HEK293 (cell line): ENCODE results near the gene C1orf210.

Experiments used
- CTCF ChIA-PET: fragments of 350-600 bp; formaldehyde crosslinking; extraction: SDS; loops from one replicate; lab custom pipeline; 2021; ENCODE audit warnings: antibody characterized with exemption; lab: Yijun Ruan, JAX
- POLR2A ChIA-PET: fragments of 300-600 bp; formaldehyde crosslinking; extraction: SDS; loops from one replicate; lab custom pipeline; 2020; ENCODE audit warnings: antibody characterized with exemption, inconsistent platforms; lab: Yijun Ruan, JAX
- H3K27ac ChIP-seq: fragments of 200-500 bp; sonication (Bioruptor generic); 2 replicates; pipeline ENCODE4 v1.5.1; 2014; ENCODE audit warnings: low read depth, low read length, control low read depth, inconsistent platforms; ENCODE audit errors: extremely low read depth
- H3K36me3 ChIP-seq, 2 experiments: fragments of 200-500 bp in 1 of 2; sonication (Bioruptor generic) in 1 of 2; 1 replicate in 1 of 2; 2 replicates in 1 of 2; pipeline ENCODE4 v1.5.1; 2014 to 2017; ENCODE audit warnings: inconsistent platforms in 2 of 2, low read length in 2 of 2; ENCODE audit not compliant: control insufficient read depth in 2 of 2, insufficient read depth in 1 of 2
- H3K4me1 ChIP-seq: fragments of 200-500 bp; sonication (Bioruptor generic); 2 replicates; pipeline ENCODE4 v1.5.1; 2014; ENCODE audit warnings: mild to moderate bottlenecking, low read length, inconsistent platforms; ENCODE audit not compliant: control insufficient read depth, insufficient read depth
- H3K4me3 ChIP-seq: 2 replicates; pipeline ENCODE4 v1.5.1; 2011; ENCODE audit warnings: low read depth, mild to moderate bottlenecking, control low read depth, low read length, moderate library complexity
- H3K9me3 ChIP-seq: fragments of 200-500 bp; sonication (Bioruptor generic); 2 replicates; pipeline ENCODE4 v1.5.1; 2014; ENCODE audit warnings: low read depth, low read length, inconsistent platforms; ENCODE audit not compliant: control insufficient read depth, insufficient read depth
- FEZF1 ChIP-seq: fragments of 450-650 bp; formaldehyde crosslinking; IDR thresholded peaks from 2 replicates; pipeline ENCODE4 v1.5.1; 2016; ENCODE audit warnings: missing biosample characterization, missing genetic modification characterization
- SALL2 ChIP-seq: fragments of 450-650 bp; formaldehyde crosslinking; IDR thresholded peaks from 2 replicates; pipeline ENCODE4 v1.5.0; 2017; ENCODE audit warnings: missing biosample characterization, mild to moderate bottlenecking, missing genetic modification characterization, borderline replicate concordance
- SCRT1 ChIP-seq: fragments of 450-650 bp; formaldehyde crosslinking; IDR thresholded peaks from 2 replicates; pipeline ENCODE4 v1.5.1; 2016; ENCODE audit warnings: missing biosample characterization, missing genetic modification characterization, borderline replicate concordance
- SCRT2 ChIP-seq: fragments of 450-650 bp; formaldehyde crosslinking; IDR thresholded peaks from 2 replicates; pipeline ENCODE4 v1.5.1; 2016; ENCODE audit warnings: missing biosample characterization, missing genetic modification characterization
- ZFP41 ChIP-seq: fragments of 450-650 bp; formaldehyde crosslinking; IDR thresholded peaks from 2 replicates; pipeline ENCODE4 v1.5.1; 2016; ENCODE audit warnings: missing biosample characterization, missing genetic modification characterization, borderline replicate concordance
- ZNF121 ChIP-seq: fragments of 450-650 bp; formaldehyde crosslinking; IDR thresholded peaks from 2 replicates; pipeline ENCODE4 v1.5.1; 2016; ENCODE audit warnings: missing biosample characterization, missing genetic modification characterization
- ZNF221 ChIP-seq: fragments of 450-650 bp; formaldehyde crosslinking; IDR thresholded peaks from 2 replicates; pipeline ENCODE4 v1.5.1; 2017; ENCODE audit warnings: missing biosample characterization, missing genetic modification characterization, borderline replicate concordance
- ZNF335 ChIP-seq: fragments of 450-650 bp; formaldehyde crosslinking; conservative IDR thresholded peaks from 2 replicates; pipeline ENCODE4 v1.5.1; 2016; ENCODE audit warnings: missing biosample characterization, missing genetic modification characterization
- ZNF747 ChIP-seq: fragments of 450-650 bp; formaldehyde crosslinking; IDR thresholded peaks from 2 replicates; pipeline ENCODE4 v1.5.1; 2016; ENCODE audit warnings: missing biosample characterization, missing genetic modification characterization
- ZNF76 ChIP-seq: fragments of 450-650 bp; formaldehyde crosslinking; IDR thresholded peaks from 2 replicates; pipeline ENCODE4; 2016; ENCODE audit warnings: low read depth, missing biosample characterization, missing genetic modification characterization, borderline replicate concordance
- ZNF777 ChIP-seq: fragments of 450-650 bp; formaldehyde crosslinking; IDR thresholded peaks from 2 replicates; pipeline ENCODE4 v1.5.1; 2017; ENCODE audit warnings: missing biosample characterization, missing genetic modification characterization, borderline replicate concordance
- TF ChIP-seq, protein P1 (sequence below): fragments of 450-650 bp; formaldehyde crosslinking; conservative IDR thresholded peaks from 2 replicates; pipeline ENCODE4 v1.5.1; 2016; ENCODE audit warnings: low read depth, missing biosample characterization, missing genetic modification characterization

Gene C1orf210

DNA sequence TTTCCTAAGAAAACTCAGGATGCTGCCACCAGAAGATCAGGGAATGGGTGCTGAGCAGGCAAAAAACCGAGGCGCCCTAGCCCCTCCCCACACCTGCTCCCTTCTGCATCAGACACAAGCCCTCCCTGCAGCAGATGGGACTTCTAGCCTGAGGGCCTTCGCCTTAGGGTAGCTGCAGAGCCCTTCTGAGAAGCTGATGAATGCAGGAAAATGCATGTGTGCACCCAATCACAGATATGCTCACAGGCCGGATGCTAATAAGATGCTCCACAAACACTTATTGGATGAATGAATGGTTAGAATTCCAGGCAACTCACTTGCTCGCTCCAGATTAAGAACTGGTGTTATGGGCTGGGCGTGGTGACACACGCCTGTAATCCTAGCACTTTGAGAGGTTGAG is 6.8 kb upstream of the C1orf210 start:
- H3K4me3 ChIP-seq = no peak overlapping the region
- peaks cover 4% of the 10 kb centered on the region for H3K4me1 ChIP-seq
- H3K9me3 ChIP-seq = no peaks in the 10 kb centered on the region
- CTCF ChIA-PET = interaction anchor here (0.6 kb wide), 1 partner anchor 279 kb away, joined by 5 read pairs; no protein-coding TSS in a partner anchor
- TF ChIP-seq, protein P1, sequence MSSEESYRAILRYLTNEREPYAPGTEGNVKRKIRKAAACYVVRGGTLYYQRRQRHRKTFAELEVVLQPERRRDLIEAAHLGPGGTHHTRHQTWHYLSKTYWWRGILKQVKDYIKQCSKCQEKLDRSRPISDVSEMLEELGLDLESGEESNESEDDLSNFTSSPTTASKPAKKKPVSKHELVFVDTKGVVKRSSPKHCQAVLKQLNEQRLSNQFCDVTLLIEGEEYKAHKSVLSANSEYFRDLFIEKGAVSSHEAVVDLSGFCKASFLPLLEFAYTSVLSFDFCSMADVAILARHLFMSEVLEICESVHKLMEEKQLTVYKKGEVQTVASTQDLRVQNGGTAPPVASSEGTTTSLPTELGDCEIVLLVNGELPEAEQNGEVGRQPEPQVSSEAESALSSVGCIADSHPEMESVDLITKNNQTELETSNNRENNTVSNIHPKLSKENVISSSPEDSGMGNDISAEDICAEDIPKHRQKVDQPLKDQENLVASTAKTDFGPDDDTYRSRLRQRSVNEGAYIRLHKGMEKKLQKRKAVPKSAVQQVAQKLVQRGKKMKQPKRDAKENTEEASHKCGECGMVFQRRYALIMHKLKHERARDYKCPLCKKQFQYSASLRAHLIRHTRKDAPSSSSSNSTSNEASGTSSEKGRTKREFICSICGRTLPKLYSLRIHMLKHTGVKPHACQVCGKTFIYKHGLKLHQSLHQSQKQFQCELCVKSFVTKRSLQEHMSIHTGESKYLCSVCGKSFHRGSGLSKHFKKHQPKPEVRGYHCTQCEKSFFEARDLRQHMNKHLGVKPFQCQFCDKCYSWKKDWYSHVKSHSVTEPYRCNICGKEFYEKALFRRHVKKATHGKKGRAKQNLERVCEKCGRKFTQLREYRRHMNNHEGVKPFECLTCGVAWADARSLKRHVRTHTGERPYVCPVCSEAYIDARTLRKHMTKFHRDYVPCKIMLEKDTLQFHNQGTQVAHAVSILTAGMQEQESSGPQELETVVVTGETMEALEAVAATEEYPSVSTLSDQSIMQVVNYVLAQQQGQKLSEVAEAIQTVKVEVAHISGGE (tag by site-specific recombination) = no peak
- 0 out of 2 replicates have a peak, but pooled peaks have one; percentile 19 for TF ChIP-seq ZNF335 (tag by site-specific recombination)
- no peaks in the 10 kb centered on the region for H3K36me3 ChIP-seq
- POLR2A ChIA-PET = no interaction called here
- no peak overlapping the region for H3K27ac ChIP-seq

GRCh38 chr1:43288785-43289706 is 3.7 kb upstream of the C1orf210 start:
- ChIA-PET CTCF (no interaction called here), POLR2A (no interaction called here)
- Histone ChIP-seq H3K9me3 (no peaks in the 10 kb centered on the region), H3K27ac (no peak overlapping the region), H3K36me3 (no peaks in the 10 kb centered on the region), H3K4me3 (no peak overlapping the region), H3K4me1 (no peaks in the 10 kb centered on the region)
- TF ChIP-seq ZFP41 = no peak
- peak; percentile 88 for TF ChIP-seq SCRT2
- TF ChIP-seq SCRT1 (tag by site-specific recombination) = peak; percentile 67; the same call in 1 of the 2 replicates
- TF ChIP-seq ZNF76 (tag by site-specific recombination) = no peak
- no peak for TF ChIP-seq SALL2 (tag by site-specific recombination)
- TF ChIP-seq ZNF221 (tag by site-specific recombination) = no peak

GRCh38 chr1:43288058-43288784 is 2.8 kb upstream of the C1orf210 start:
- no peak for TF ChIP-seq ZNF777
- H3K9me3 ChIP-seq = no peaks in the 10 kb centered on the region
- POLR2A ChIA-PET = no interaction called here

DNA sequence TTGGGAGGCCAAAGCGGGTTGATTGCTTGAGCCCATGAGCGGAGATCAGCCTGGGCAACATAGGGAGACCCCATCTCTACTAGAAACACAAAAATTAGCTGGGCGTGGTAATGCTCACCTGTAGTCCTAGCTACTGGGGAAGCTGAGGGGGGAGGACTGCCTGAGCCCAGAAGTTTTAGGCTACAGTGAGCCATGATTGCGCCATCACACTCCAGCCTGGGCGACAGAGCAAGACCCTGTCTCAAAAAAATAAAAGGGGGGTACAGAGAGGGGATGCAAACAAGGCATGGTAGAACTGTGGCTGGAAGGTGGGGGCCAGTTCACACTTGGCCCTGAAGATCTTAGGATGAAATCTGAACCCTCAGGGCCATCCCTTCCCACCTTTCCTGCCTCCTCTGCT is 1.2 kb upstream of the C1orf210 start:
- TF ChIP-seq ZNF747 (tag by site-specific recombination) (no peak), ZNF121 (tag by site-specific recombination) (0 out of 2 replicates have a peak, but pooled peaks have one; percentile 19), FEZF1 (tag by site-specific recombination) (no peak)
- POLR2A ChIA-PET = no interaction called here
- Histone ChIP-seq H3K9me3 (no peaks in the 10 kb centered on the region), H3K27ac (no peak overlapping the region), H3K36me3 (no peaks in the 10 kb centered on the region), H3K4me1 (no peaks in the 10 kb centered on the region), H3K4me3 (no peak overlapping the region)
- CTCF ChIA-PET = interaction anchor here (1.6 to 1.7 kb wide), 3 partner anchors 8 to 60 kb away, joined by 4 to 5 read pairs (median 5); no protein-coding TSS in a partner anchor

More at GRCh38 chr1:43288058-43288784, 2.8 kb upstream of the C1orf210 start:
- Histone ChIP-seq H3K27ac (no peak overlapping the region), H3K4me3 (no peak overlapping the region), H3K4me1 (no peaks in the 10 kb centered on the region), H3K36me3 (no peaks in the 10 kb centered on the region)
- CTCF ChIA-PET = no interaction called here
